Esophagus muscularis mucosa (tissue), 4 donors: ENCODE measurements around the gene PCNX3. TPM values are rescaled to one million over a fixed set of nuclear protein-coding genes. Genes with fewer than 3 reads are reported as not detected.

Experiments used
- DNase-seq: peaks from one replicate; pipeline ENCODE4 v3.0.0-alpha.2; 2017; ENCODE audit errors: extremely low spot score
- H3K27ac ChIP-seq, 4 donors: fragments of 200-600 bp; sonication (generic); replicated peaks in 1 of 4; 1 replicate in 3 of 4; 2 replicates in 1 of 4; pipeline ENCODE4 v1.5.1; 2016 to 2019; ENCODE audit warnings: mild to moderate bottlenecking in 1 of 4
- H3K27me3 ChIP-seq, 4 donors: fragments of 200-600 bp; sonication (generic); one replicate each; pipeline versions ENCODE4 v1.5.1 to v1.6.0; 2016 to 2019
- H3K36me3 ChIP-seq, 4 donors: fragments of 200-600 bp; sonication (generic); one replicate each; pipeline ENCODE4 v1.5.1; 2016 to 2019
- H3K4me1 ChIP-seq, 4 donors: fragments of 200-600 bp; sonication (generic); one replicate each; pipeline ENCODE4 v1.5.1; 2016 to 2019
- H3K4me3 ChIP-seq, 4 donors: fragments of 200-600 bp; sonication (generic); 1 replicate in 2 of 4; 2 replicates in 2 of 4; pipeline ENCODE4 v1.5.1; 2016 to 2019; ENCODE audit warnings: mild to moderate bottlenecking in 4 of 4, moderate library complexity in 1 of 4
- H3K9me3 ChIP-seq, 4 donors: fragments of 200-600 bp; sonication (generic); 1 replicate in 3 of 4; 2 replicates in 1 of 4; pipeline ENCODE4 v1.5.1; 2016 to 2019
- CTCF ChIP-seq, 3 experiments: fragments of 200-600 bp in 2 of 3; fragments of 450-650 bp in 1 of 3; sonication (generic) in 2 of 3; IDR thresholded peaks; one replicate each; pipeline ENCODE4 v1.5.1; 2017 to 2019; ENCODE audit warnings: antibody characterized with exemption in 3 of 3, mild to moderate bottlenecking in 2 of 3, moderate library complexity in 1 of 3
- EP300 ChIP-seq: sonication (generic); formaldehyde crosslinking; IDR thresholded peaks from one replicate; pipeline ENCODE4 v1.6.1; 2017; ENCODE audit warnings: antibody characterized with exemption
- POLR2A ChIP-seq: fragments of 450-650 bp; IDR thresholded peaks from one replicate; pipeline ENCODE4 v1.6.1; 2017; ENCODE audit warnings: antibody characterized with exemption, moderate library complexity, mild to moderate bottlenecking, low read depth
- POLR2AphosphoS5 ChIP-seq, 2 donors: sonication (generic); formaldehyde crosslinking; IDR thresholded peaks; one replicate each; pipeline ENCODE4 v1.6.1; 2017; ENCODE audit warnings: antibody characterized with exemption in 2 of 2
- WGBS: methylation state at CpG from one replicate; pipeline ENCODE4 v1.1.5; 2018; 5-methylcytosine and 5-hydroxymethylcytosine counted together
- intact Hi-C: fragments of 100-400 bp; cut with DNase I; formaldehyde crosslinking; loops from one replicate; pipeline ENCODE4 v1.15.1; 2023
- total RNA-seq, 4 donors: library from RNA; depleted of rRNA; stranded (reverse); fragments of >200 nt; gene quantifications; one replicate each; pipeline versions ENCODE4 v1.1.0 to v1.2.1, GENCODE V29; 2016

Gene PCNX3
- total RNA-seq, 4 donors from 2014 or later = 21.4 to 43.1 (median 27.1) TPM

- TF ChIP-seq CTCF (IDR thresholded peaks at IDR 0.05) = no peak
- no peak for TF ChIP-seq EP300
- TF ChIP-seq POLR2AphosphoS5 (IDR thresholded peaks at IDR 0.05) = no peak
- TF ChIP-seq POLR2A = no peak
- Histone ChIP-seq H3K4me1 (peaks cover 35 to 81% (median 63%) of the 10 kb centered on the region in 4 donors), H3K9me3 (no peaks in the 10 kb centered on the region), H3K4me3 (no peak overlapping the region), H3K36me3 (peaks cover 33 to 64% (median 59%) of the 10 kb centered on the region in 4 donors), H3K27ac (peak overlapping the region; percentile 95 to 99 (median 96)), H3K27me3 (no peaks in the 10 kb centered on the region)
- intact Hi-C loops = no loop called here
- 80% methylated on average over 3 of the region's 4 CpGs for WGBS
- no peak for DNase-seq
These were observed 36.3 kb upstream of the PCNX3 start for GRCh38 chr11:65579291-65579690.

GRCh38 chr11:65580031-65580692 is 35.4 kb upstream of the PCNX3 start:
- Histone ChIP-seq H3K4me1 (peaks cover 30 to 81% (median 64%) of the 10 kb centered on the region in 4 donors), H3K27me3 (no peaks in the 10 kb centered on the region), H3K36me3 (peaks cover 40 to 73% (median 66%) of the 10 kb centered on the region in 4 donors), H3K27ac (peak overlapping the region; percentile 68 to 96 (median 79)), H3K4me3 (no peak overlapping the region), H3K9me3 (no peaks in the 10 kb centered on the region)
- WGBS = 85% methylated on average over 4 of the region's 19 CpGs
- intact Hi-C loops = no loop called here
- no peak for DNase-seq
- TF ChIP-seq CTCF (IDR thresholded peaks at IDR 0.05) (no peak), POLR2AphosphoS5 (IDR thresholded peaks at IDR 0.05) (no peak), POLR2A (no peak)

DNA sequence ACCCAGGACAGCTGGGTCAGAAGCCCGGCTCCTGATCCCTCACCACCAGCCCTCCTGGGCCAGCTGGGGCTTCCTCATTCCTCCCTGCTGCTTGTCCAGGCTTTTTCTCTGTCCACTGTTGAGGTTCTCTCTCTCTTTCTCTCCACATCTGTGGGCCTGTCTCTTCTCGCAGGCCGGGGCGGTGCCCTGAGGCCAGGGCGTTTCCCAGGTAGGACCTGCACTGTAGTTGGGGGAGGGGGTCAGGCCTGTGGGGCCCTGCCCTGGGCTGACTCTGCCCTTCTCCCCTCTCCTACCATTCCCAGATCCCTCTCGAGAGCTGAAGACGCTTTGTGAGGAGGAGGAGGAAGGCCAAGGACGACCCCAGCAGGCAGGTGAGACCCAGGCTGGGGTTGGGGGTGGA is 34.8 kb upstream of the PCNX3 start:
- H3K4me3 ChIP-seq = no peak overlapping the region
- no peaks in the 10 kb centered on the region for H3K27me3 ChIP-seq
- WGBS = 89% methylated on average over 7 of the region's 8 CpGs
- intact Hi-C loops = no loop called here
- no peak for TF ChIP-seq POLR2AphosphoS5 (IDR thresholded peaks at IDR 0.05)
- TF ChIP-seq EP300 = no peak
- no peak for TF ChIP-seq POLR2A
- TF ChIP-seq CTCF (IDR thresholded peaks at IDR 0.05) = no peak
- DNase-seq = no peak
- H3K4me1 ChIP-seq = peaks cover 30 to 82% (median 64%) of the 10 kb centered on the region in 4 donors
- H3K36me3 ChIP-seq = peaks cover 46 to 78% (median 71%) of the 10 kb centered on the region in 4 donors
- H3K9me3 ChIP-seq = no peaks in the 10 kb centered on the region
- H3K27ac ChIP-seq = peak overlapping the region; percentile 68 to 96 (median 79)

DNA sequence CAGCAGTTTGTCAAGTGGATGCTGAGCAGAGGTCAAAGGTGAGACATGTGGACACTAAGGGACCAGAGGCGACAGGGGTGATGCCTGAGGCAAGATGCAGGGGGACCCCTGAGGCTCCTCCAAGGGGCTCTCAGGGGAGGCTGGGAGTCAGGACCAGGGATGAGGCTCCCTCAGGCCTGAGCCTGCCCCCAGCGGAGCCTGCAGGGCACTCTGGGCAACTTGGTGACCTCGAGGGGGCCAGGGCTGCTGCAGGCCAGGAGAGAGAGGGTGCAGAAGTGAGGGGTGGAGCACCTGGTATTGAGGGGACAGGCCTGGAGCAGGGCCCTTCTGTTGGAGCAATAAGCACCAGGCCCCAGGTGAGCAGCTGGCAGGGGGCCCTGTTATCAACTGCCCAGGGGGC is 33.6 kb upstream of the PCNX3 start:
- H3K27ac ChIP-seq = peak overlapping the region; percentile 68 to 96 (median 79)
- H3K36me3 ChIP-seq = peaks cover 47 to 86% (median 79%) of the 10 kb centered on the region in 4 donors
- intact Hi-C loops = no loop called here

More for the DNA sequence above, 33.6 kb upstream of the PCNX3 start:
- DNase-seq = no peak
- TF ChIP-seq POLR2AphosphoS5 (IDR thresholded peaks at IDR 0.05) (no peak), CTCF (IDR thresholded peaks at IDR 0.05) (no peak), POLR2A (no peak), EP300 (no peak)
- Histone ChIP-seq H3K4me1 (peaks cover 36 to 85% (median 69%) of the 10 kb centered on the region in 4 donors), H3K9me3 (no peaks in the 10 kb centered on the region), H3K27me3 (no peaks in the 10 kb centered on the region), H3K4me3 (no peak overlapping the region)
- 85% methylated on average over 3 of the region's 3 CpGs for WGBS
